Measurements from ENCODE around the gene CEP43.

CEP43 gene

GRCh38 chr6:167015302-167015701 is 16.1 kb downstream of the CEP43 start:
- no peak for DNase-seq

DNA sequence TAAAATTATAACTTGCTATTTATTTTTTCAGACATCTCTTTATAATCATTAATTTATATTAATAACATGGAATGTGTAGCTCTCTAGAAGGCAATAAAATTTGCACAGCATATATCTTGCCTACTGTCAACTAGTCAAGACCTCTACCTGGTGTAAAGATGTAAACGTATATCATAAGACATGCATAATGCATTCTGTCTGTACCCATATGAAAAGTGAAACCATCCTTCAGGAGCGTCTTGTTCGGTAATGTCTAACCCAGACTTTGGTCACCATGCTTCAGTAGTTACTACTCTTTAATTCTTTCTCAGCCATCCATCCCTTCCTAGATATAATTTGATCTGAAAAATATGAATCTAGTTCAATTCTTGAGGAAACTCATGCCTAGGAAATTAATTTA is 21.0 kb downstream of the CEP43 start:
- DNase-seq: no peak

GRCh38 chr6:167027308-167027707 is 28.1 kb downstream of the CEP43 start:
- DNase-seq: no peak

GRCh38 chr6:167027772-167028171 is 28.6 kb downstream of the CEP43 start:
- DNase-seq: no peak

DNA sequence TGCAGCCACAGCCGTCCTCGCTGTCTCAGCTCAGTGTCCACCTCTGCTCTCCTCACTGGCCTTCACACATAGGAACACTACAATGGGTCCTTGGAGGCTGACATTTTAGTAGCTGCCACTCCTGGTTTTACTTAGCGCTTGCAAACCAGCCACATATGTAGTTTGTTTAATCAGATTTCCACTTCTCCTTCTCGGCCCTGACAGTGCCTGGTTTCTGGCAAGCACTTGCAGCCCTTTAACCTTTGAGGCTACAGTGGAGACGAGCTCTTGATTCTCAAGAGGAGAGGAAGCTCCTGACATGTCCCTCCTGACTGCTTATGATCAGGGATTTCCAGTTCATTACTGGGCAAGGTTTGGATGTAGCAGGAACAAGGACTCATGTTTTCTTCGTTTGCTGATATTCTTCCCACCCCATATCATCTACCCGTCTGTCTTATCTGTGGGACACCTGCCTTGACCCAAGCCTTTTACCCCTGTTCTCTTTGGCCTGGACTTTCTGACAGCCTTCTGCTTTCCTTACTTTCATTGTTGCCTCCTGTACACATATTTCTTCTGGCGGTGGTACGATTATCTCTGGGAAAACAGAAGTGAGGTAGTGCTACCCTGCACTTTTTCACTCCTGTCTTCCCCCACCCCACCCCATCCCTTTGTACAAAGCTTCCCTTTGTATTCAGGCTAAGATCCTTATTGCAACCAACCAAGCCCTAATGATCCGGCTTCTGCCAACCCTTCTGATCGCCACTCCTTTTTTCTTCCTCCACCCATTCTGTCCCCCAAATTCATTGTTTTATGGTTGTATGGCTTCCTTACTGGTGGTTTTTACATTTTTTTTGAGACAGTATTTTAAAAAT is 31.2 kb downstream of the CEP43 start:
- DNase-seq: no peak

GRCh38 chr6:167031082-167031709 is 32.0 kb downstream of the CEP43 start:
- DNase-seq: no peak

- DNase-seq: no peak
Measured at GRCh38 chr6:167034056-167034455, 34.9 kb downstream of the CEP43 start.

GRCh38 chr6:167037762-167038161 is 38.6 kb downstream of the CEP43 start:
- no peak for DNase-seq

- no peak for DNase-seq
Measured at GRCh38 chr6:167044696-167045095, 45.5 kb downstream of the CEP43 start.

DNA sequence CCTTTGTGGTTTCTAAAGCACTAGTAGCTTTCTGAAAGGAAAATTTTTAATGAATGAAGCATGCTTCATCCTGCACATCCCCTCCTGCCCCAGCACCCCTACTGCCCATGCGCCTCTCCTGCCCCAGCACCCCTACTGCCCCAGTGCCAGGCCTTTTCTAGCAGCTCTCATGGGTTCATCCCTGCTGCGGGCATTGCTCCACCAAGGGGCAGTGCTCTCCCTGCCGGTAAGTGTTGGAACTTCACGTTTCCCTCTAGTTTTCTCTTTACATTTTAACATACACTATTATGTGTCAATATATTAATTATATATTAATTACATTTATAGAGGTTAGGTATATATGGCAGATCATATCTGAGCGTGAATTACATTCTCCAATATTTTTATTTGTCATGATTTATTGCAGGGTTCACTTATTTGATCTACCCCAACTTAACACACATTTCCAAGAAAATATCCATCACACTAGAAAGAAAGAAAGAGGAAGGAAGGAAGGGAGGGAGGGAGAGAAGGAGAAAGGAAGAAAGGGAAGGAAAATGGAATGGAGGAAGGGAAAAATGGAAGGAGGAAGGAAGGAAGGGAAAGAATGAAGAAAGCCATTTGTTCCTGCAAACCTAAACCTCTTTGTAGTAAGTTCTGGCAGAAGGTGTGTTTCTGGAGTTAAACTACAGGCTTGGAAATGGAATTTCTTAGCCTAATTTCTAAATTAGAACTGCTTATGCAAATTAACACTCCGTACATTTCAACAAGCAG is 46.8 kb downstream of the CEP43 start:
- no peak for DNase-seq

DNA sequence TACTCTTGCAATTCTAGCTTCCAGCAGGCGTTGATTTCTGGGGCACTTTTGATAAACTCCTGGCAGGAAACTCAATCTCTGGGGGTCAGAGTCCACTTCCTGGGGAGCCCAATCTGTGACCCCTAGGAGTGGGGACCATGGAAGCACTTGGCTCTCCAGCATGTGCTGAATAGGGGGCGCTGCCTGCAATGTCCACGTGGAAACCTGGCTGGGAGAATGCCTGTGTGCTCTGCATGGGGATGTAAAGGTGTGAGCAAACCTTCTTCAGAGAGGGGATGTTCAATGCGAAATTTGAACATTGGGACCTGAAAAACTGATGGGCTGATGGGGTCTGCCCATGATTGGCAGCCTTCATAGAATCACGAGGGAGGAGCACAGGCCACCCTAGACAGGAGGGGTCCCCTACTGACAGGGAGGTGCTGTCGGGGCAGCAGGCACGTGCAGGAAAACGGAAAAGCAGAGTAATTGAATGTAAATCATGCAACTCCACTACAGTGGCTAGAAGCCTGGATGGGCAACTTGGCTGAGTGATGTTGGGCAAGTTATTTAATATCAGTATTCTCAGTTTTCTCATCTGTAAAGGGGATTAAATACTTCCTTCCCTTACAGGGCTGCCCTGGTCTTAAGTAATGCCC is 47.8 kb downstream of the CEP43 start:
- no peak for DNase-seq

- DNase-seq: no peak
Measured at GRCh38 chr6:167047554-167047953, 48.4 kb downstream of the CEP43 start.

All from T1000 (cell line).